CD8-positive, alpha-beta memory T cell (primary cell): ENCODE results near the gene GMDS. TPM values are rescaled to one million over a fixed set of nuclear protein-coding genes. Genes with fewer than 3 reads are reported as not detected.

Experiments used
- CTCF ChIA-PET: fragments of 350-600 bp; sonication (Branson Sonifier 250); formaldehyde crosslinking; loops from one replicate; lab custom pipeline; 2021; ENCODE audit warnings: antibody characterized with exemption; lab: Charles Lee
- POLR2A ChIA-PET: fragments of 350-600 bp; sonication (Branson Sonifier 250); formaldehyde crosslinking; loops from one replicate; lab custom pipeline; 2021; ENCODE audit warnings: antibody characterized with exemption; lab: Charles Lee
- DNase-seq, 5 donors: peaks; one replicate each; pipeline versions ENCODE4 v3.0.0 to v3.0.0-alpha.2; 2020 to 2022; ENCODE audit warnings: mixed read lengths in 1 of 5
- H3K27ac ChIP-seq: one replicate; pipeline ENCODE4 v1.7.0; 2013; ENCODE audit warnings: low read depth, mild to moderate bottlenecking, low read length, moderate library complexity
- H3K27me3 ChIP-seq: 2 replicates; pipeline ENCODE4 v1.7.0; 2013; ENCODE audit warnings: low read length, mild to moderate bottlenecking; ENCODE audit not compliant: insufficient read depth, poor library complexity, severe bottlenecking
- H3K36me3 ChIP-seq: 2 replicates; pipeline ENCODE4 v1.7.0; 2013; ENCODE audit warnings: mild to moderate bottlenecking, low read length, moderate library complexity; ENCODE audit not compliant: insufficient read depth
- H3K4me1 ChIP-seq: 2 replicates; pipeline ENCODE4 v1.7.0; 2013; ENCODE audit warnings: mild to moderate bottlenecking, low read length, moderate library complexity; ENCODE audit not compliant: insufficient read depth
- H3K4me3 ChIP-seq: 2 replicates; pipeline ENCODE4 v1.7.0; 2013; ENCODE audit warnings: mild to moderate bottlenecking, low read length
- H3K9me3 ChIP-seq: 2 replicates; pipeline ENCODE4 v1.7.0; 2013; ENCODE audit warnings: mild to moderate bottlenecking, low read length
- H3K27ac Mint-ChIP-seq, 8 donors: one replicate each; pipeline ENCODE4 v1.8.0; 2020 to 2021; ENCODE audit warnings: mixed read lengths in 8 of 8, mild to moderate bottlenecking in 6 of 8, inconsistent platforms in 3 of 8, moderate library complexity in 3 of 8
- H3K27me3 Mint-ChIP-seq, 2 donors: one replicate each; pipeline ENCODE4 v1.8.0; 2020 to 2021; ENCODE audit warnings: mixed read lengths in 2 of 2, mild to moderate bottlenecking in 1 of 2, moderate library complexity in 1 of 2
- H3K36me3 Mint-ChIP-seq, 3 donors: one replicate each; pipeline ENCODE4 v1.8.0; 2020 to 2021; ENCODE audit warnings: mixed read lengths in 3 of 3, inconsistent platforms in 1 of 3, mild to moderate bottlenecking in 1 of 3
- H3K4me1 Mint-ChIP-seq, 3 donors: one replicate each; pipeline ENCODE4 v1.8.0; 2020 to 2021; ENCODE audit warnings: mixed read lengths in 3 of 3, inconsistent platforms in 1 of 3, mild to moderate bottlenecking in 1 of 3
- H3K4me3 Mint-ChIP-seq, 7 donors: one replicate each; pipeline ENCODE4 v1.8.0; 2020 to 2021; ENCODE audit warnings: mixed read lengths in 7 of 7, mild to moderate bottlenecking in 6 of 7, moderate library complexity in 4 of 7, inconsistent platforms in 2 of 7
- H3K9me3 Mint-ChIP-seq, 5 donors: one replicate each; pipeline ENCODE4 v1.8.0; 2020 to 2022; ENCODE audit warnings: mixed read lengths in 5 of 5, mild to moderate bottlenecking in 3 of 5, moderate library complexity in 2 of 5, inconsistent platforms in 1 of 5
- polyA plus RNA-seq: library from polyadenylated mRNA; unstranded; fragments of 300-500 nt; fragmentation: Illumina TruSeq; gene quantifications from one replicate; pipeline ENCODE4 v1.2.3, GENCODE V29; 2021
- total RNA-seq, 2 experiments: library from RNA; stranded (reverse); gene quantifications; one replicate each; pipeline ENCODE4 v1.2.3, GENCODE V29; 2021

The GMDS gene
- total and polyA plus RNA-seq, 3 experiments from 2014 or later = 16.4 to 33.4 (median 28.6) TPM

DNA sequence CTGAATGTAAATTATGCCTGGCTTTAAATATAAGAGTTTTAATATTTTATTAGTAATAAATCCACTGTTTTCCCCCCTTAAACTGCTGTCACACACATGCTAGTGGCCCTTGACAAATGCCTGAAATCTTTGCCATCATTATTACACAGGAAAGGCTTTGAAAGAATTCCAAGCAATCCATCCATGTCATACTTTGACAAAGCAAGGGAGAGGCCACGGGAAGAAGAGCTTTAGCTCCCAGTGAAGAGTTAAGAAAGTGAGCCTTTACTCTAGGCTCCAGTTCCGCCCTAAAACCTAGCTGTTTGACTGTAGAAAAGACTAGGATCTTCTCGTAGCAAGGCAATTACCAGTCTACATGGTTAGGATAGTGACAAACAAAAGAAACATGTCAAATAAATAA, 147.9 kb downstream of the GMDS start:
- Histone ChIP-seq H3K4me3 (no peak overlapping the region), H3K9me3 (no peaks in the 10 kb centered on the region), H3K4me1 (no peaks in the 10 kb centered on the region), H3K27me3 (no peaks in the 10 kb centered on the region), H3K27ac (no peak overlapping the region), H3K36me3 (no peaks in the 10 kb centered on the region)
- Mint-ChIP-seq H3K27ac (peak overlapping the region in 1 of 8 donors; percentile 63), H3K9me3 (no peaks in the 10 kb centered on the region), H3K4me1 (no peaks in the 10 kb centered on the region), H3K4me3 (no peak overlapping the region), H3K36me3 (peaks cover 0 to 10% (median 0%) of the 10 kb centered on the region in 3 donors), H3K27me3 (no peaks in the 10 kb centered on the region)
- POLR2A ChIA-PET = no interaction called here
- CTCF ChIA-PET = no interaction called here
- DNase-seq = no peak

DNA sequence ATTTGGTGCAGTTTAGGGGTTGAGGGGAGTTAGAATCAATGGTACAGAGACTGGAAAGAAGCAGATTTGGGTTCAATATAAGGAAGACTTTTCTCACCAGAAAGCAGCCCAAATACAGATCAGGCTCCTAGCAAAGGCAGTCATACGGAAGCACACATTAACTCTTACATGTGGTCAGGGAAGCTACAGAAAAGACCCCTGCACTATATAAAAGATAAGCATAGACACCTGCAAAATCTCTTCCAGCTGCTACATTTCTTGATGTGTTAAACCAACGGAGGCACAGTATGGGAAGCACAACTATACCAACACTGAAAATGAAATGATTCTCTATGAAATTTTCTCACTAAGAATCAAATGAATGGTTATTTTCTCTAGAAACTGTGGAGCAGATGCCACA, 150.8 kb downstream of the GMDS start:
- Histone ChIP-seq H3K4me3 (no peak overlapping the region), H3K27ac (no peak overlapping the region), H3K4me1 (no peaks in the 10 kb centered on the region), H3K9me3 (no peaks in the 10 kb centered on the region), H3K27me3 (no peaks in the 10 kb centered on the region), H3K36me3 (no peaks in the 10 kb centered on the region)
- Mint-ChIP-seq H3K4me1 (no peaks in the 10 kb centered on the region), H3K9me3 (no peaks in the 10 kb centered on the region), H3K27me3 (no peaks in the 10 kb centered on the region), H3K36me3 (peaks cover 0 to 14% (median 5%) of the 10 kb centered on the region in 3 donors), H3K27ac (no peak overlapping the region), H3K4me3 (no peak overlapping the region)
- ChIA-PET CTCF (no interaction called here), POLR2A (no interaction called here)
- DNase-seq = no peak

DNA sequence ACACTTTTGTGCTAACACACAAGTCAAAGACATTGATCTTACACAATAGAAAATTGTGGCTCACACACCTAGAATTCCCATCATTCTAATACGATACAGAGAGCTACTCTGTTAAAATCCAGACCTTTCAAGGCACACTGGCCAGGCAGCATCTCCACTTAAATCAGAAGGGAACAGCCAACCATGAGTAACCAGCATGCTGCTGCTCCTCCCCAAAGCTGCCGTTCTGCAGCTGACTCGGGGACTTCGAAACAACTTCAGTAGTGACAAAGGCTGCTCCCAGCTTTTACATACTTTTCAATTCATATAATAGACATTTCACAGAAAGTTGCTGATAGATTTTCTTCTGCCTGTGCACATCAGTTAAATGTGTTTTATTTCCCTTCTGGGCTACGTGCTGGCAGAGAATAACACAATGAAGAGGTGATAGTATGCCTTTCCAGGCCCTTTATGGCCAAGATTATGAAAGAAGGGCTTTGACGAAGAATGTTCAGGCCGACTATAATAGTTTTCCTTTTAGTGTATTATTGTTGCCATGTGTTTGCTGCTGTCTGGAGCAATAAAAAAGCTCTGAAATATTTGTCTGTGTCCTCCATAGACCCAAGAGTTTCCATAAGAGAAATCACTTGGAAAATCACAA, 159.0 kb downstream of the GMDS start:
- no peak overlapping the region for H3K4me3 ChIP-seq
- Mint-ChIP-seq H3K4me1 (peaks cover 15 to 20% (median 19%) of the 10 kb centered on the region in 3 donors), H3K27ac (no peak overlapping the region), H3K36me3 (peaks cover 2 to 30% (median 7%) of the 10 kb centered on the region in 3 donors), H3K4me3 (no peak overlapping the region), H3K27me3 (peaks cover 0 to 2% of the 10 kb centered on the region in 2 donors), H3K9me3 (peaks cover 0 to 5% (median 1%) of the 10 kb centered on the region in 5 donors)
- H3K4me1 ChIP-seq = no peaks in the 10 kb centered on the region
- no peak overlapping the region for H3K27ac ChIP-seq
- CTCF ChIA-PET = interaction anchor here (1.1 kb wide), 1 partner anchor 17 kb away, joined by 3 read pairs; no protein-coding TSS in a partner anchor
- no peak for DNase-seq
- H3K36me3 ChIP-seq = no peaks in the 10 kb centered on the region
- no peaks in the 10 kb centered on the region for H3K9me3 ChIP-seq
- POLR2A ChIA-PET = no interaction called here
- no peaks in the 10 kb centered on the region for H3K27me3 ChIP-seq

DNA sequence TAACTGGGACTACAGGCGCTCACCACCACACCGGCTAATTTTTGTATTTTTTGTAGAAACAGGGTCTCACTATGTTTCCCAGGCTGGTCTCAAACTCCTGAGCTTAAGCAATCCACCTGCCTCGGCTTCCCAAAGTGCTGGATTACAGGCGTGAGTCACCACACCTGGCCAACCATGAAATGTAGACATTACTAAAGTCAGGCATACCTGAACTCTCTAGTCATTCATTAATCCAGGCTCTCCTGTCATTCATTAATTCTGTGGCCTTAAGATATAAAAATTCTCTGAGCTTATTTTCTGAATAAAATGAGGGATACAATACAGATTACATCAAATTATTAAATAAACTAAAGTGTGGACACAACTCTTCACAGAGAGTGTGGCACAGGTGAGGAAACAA, 159.7 kb downstream of the GMDS start:
- Mint-ChIP-seq H3K9me3 (peaks cover 0 to 10% (median 6%) of the 10 kb centered on the region in 5 donors), H3K27ac (peak overlapping the region in 1 of 8 donors; percentile 74), H3K27me3 (peaks cover 0 to 2% of the 10 kb centered on the region in 2 donors), H3K4me3 (no peak overlapping the region), H3K4me1 (peaks cover 19 to 24% (median 24%) of the 10 kb centered on the region in 3 donors), H3K36me3 (peaks cover 3 to 34% (median 5%) of the 10 kb centered on the region in 3 donors)
- POLR2A ChIA-PET = no interaction called here
- H3K4me3 ChIP-seq = no peak overlapping the region
- no peaks in the 10 kb centered on the region for H3K36me3 ChIP-seq
- no peaks in the 10 kb centered on the region for H3K27me3 ChIP-seq
- no peaks in the 10 kb centered on the region for H3K9me3 ChIP-seq
- CTCF ChIA-PET = interaction anchor here (1.1 kb wide), 1 partner anchor 18 kb away, joined by 3 read pairs; no protein-coding TSS in a partner anchor
- no peaks in the 10 kb centered on the region for H3K4me1 ChIP-seq
- H3K27ac ChIP-seq = no peak overlapping the region
- DNase-seq = no peak

DNA sequence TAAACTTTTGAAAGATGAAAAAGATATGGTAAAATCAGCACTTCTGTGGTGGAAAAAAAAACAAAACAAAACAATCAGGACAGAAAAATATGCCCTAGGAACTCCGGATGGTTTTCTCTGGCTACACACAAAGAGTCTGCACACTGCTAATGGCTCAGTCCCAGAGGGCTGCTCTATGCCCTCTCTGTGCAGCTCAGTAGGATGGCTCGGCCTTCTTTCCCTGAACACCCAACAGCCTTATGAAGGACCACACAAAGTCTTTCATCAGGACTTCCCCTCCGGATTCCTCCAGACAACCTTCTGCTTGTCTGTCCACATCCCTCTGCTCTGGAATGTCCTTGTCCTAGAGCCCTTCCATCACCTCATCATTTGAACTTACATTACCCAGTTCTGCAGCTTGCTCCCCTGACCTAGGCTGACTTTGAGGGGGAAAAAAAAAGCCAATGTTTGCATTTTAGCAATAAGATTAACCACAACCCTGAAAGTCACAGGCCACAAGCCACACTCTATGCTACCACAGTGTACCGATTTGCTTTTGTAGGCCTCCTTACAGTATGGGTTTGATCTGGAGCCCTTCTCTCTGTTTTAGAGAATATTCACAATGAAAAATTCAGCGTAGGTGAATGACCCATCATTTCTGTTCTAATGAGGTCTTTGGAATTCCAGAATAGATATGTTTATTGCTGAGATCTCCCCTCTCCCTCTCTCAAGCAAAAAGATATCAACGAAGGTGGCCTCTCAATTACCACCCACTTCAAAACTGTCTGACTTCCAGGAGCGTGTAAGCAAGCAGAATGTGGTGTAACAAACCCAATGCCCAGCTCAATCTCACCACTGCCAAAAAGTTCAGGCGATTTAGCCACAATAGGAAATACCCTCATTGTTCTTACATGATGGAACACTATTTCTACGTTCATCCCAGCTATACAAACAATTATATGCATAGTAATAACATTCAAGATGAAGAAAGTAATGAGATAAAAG, 164.0 kb downstream of the GMDS start:
- H3K27ac ChIP-seq = no peak overlapping the region
- no peak overlapping the region for H3K4me3 ChIP-seq
- peaks cover 22 to 28% (median 24%) of the 10 kb centered on the region in 3 donors for H3K4me1 Mint-ChIP-seq
- ChIA-PET CTCF (no interaction called here), POLR2A (no interaction called here)
- peaks cover 0 to 2% of the 10 kb centered on the region in 2 donors for H3K27me3 Mint-ChIP-seq
- H3K4me1 ChIP-seq = no peaks in the 10 kb centered on the region
- H3K27me3 ChIP-seq = no peaks in the 10 kb centered on the region
- no peaks in the 10 kb centered on the region for H3K36me3 ChIP-seq
- H3K27ac Mint-ChIP-seq = peak overlapping the region in 7 of 8 donors; percentile 10 to 78 (median 41)
- H3K9me3 Mint-ChIP-seq = peaks cover 18 to 35% (median 25%) of the 10 kb centered on the region in 5 donors
- H3K36me3 Mint-ChIP-seq = peaks cover 2 to 60% (median 8%) of the 10 kb centered on the region in 3 donors
- peak overlapping the region in 4 of 7 donors; percentile 0 to 61 (median 38) for H3K4me3 Mint-ChIP-seq
- DNase-seq = peak in 2 of 5 donors; percentile 4 to 35
- no peaks in the 10 kb centered on the region for H3K9me3 ChIP-seq

DNA sequence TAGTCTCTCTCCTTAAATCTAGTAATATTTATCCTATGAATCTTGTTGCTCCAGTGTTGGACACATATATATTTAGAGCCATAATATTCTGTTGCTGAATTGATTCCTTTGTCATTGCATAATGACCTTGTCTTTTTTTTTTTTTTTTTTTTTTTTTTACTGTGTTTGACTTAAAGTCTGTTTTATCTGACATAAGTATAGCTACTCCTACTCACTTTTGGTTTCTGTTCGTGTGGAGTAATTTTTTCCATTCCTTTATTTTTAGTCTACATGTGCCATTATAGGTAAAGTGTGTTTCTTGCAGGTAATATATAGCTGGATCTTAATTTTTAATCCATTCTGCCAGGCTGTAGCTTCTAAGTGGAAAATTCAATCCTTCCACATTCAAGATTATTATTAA, 166.5 kb downstream of the GMDS start:
- H3K4me1 Mint-ChIP-seq = peaks cover 22 to 28% (median 24%) of the 10 kb centered on the region in 3 donors
- H3K27me3 ChIP-seq = no peaks in the 10 kb centered on the region
- POLR2A ChIA-PET = no interaction called here
- no peaks in the 10 kb centered on the region for H3K27me3 Mint-ChIP-seq
- H3K27ac ChIP-seq = no peak overlapping the region
- H3K4me1 ChIP-seq = no peaks in the 10 kb centered on the region
- DNase-seq = no peak
- CTCF ChIA-PET = no interaction called here
- no peak overlapping the region for H3K4me3 ChIP-seq
- H3K4me3 Mint-ChIP-seq = no peak overlapping the region
- H3K9me3 ChIP-seq = no peaks in the 10 kb centered on the region
- H3K36me3 ChIP-seq = no peaks in the 10 kb centered on the region
- H3K27ac Mint-ChIP-seq = no peak overlapping the region
- peaks cover 18 to 38% (median 28%) of the 10 kb centered on the region in 5 donors for H3K9me3 Mint-ChIP-seq
- peaks cover 2 to 56% (median 8%) of the 10 kb centered on the region in 3 donors for H3K36me3 Mint-ChIP-seq

DNA sequence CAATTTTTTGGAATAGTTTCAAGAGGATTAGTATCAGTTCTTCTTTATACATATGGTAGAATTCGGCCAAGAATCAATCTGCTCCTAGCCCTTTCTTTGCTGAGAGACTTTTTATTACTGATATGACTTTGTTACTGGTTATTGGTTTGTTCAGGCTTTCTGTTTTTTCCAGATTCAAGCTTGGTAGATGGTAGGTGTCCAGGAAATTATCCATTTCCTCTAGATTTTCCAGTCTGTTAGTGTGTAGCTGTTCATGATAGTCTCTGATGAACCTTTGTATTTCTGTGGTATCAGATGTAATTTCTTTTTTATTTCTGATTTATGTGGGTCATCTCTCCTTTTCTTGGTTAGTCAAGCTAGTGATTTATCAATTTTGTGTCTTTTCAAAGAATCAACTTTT, 167.6 kb downstream of the GMDS start:
- CTCF ChIA-PET = no interaction called here
- H3K27ac Mint-ChIP-seq = no peak overlapping the region

More for the DNA sequence above, 167.6 kb downstream of the GMDS start:
- peaks cover 19 to 23% (median 19%) of the 10 kb centered on the region in 3 donors for H3K4me1 Mint-ChIP-seq
- Histone ChIP-seq H3K4me1 (no peaks in the 10 kb centered on the region), H3K4me3 (no peak overlapping the region), H3K27me3 (no peaks in the 10 kb centered on the region), H3K9me3 (no peaks in the 10 kb centered on the region), H3K27ac (no peak overlapping the region), H3K36me3 (no peaks in the 10 kb centered on the region)
- H3K9me3 Mint-ChIP-seq = peaks cover 18 to 38% (median 28%) of the 10 kb centered on the region in 5 donors
- no peak for DNase-seq
- H3K4me3 Mint-ChIP-seq = no peak overlapping the region
- peaks cover 2 to 55% (median 8%) of the 10 kb centered on the region in 3 donors for H3K36me3 Mint-ChIP-seq
- POLR2A ChIA-PET = no interaction called here
- H3K27me3 Mint-ChIP-seq = no peaks in the 10 kb centered on the region
